GM18519 (cell line): Measurements from ENCODE around the gene LRRC4.

Experiments used
- ATAC-seq: cut with Tn5 transposase; IDR thresholded peaks from one replicate; pipeline ENCODE4 v1.9.1; 2021; ENCODE audit warnings: mild to moderate bottlenecking, moderate library complexity; ENCODE audit not compliant: unreplicated experiment, low FRiP score

Gene LRRC4

DNA sequence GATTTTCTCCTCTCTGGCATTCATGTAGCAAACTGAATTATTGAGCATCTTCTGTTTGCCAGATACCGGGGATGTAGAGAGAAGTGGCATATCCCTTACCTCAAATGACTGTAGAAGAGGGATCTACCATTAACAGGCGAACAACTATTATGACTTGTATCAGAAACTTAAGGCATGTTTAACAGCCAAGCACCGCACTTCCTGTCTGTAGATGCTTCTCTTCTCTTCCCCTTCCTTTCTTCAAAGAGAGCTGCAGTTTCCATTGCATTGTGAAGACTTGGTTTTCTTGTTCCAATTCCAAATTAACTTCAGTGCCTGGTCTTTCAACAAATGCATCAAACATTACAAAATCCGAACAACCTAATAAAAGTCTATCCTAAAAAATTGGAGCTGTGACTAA, 49.3 kb downstream of the LRRC4 start:
- no peak for ATAC-seq

DNA sequence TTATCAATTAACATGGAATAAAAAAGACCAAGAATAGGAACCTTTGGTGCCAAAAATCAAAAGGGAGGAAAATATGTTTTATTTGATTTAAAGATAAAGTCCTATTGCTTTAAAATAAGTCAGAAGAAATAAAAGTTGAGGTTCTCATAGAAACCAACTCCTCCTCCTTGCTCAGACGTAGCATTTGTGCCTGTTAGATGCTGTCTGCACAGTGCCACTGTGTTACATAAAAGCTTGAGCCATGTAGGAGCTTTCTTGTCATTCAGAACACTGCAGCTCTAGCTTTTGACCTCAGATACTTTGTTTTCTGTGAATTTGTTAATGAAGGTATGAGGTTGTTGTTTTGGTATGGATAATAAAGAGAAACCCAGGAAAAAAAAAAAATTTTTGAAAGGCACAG, 50.3 kb downstream of the LRRC4 start:
- no peak for ATAC-seq

GRCh38 chr7:127979728-127980126, 51.5 kb downstream of the LRRC4 start:
- no peak for ATAC-seq

- no peak for ATAC-seq
These were observed 52.0 kb downstream of the LRRC4 start for GRCh38 chr7:127979113-127979727.

GRCh38 chr7:127978421-127978820, 52.8 kb downstream of the LRRC4 start:
- ATAC-seq: no peak
